ENCODE measurements around the gene FAM204A. TPM values are rescaled to one million over a fixed set of nuclear protein-coding genes. Genes with fewer than 3 reads are reported as not detected.
A peak's percentile ranks its signal among the peaks of the same experiment; 100 is the strongest.

Gene FAM204A
- total RNA-seq, 1 donor from 2014 or later = 55.3 TPM

GRCh38 chr10:118262538-118262937 is 79.6 kb downstream of the FAM204A start:
- no peak for DNase-seq (ENCODE audit: low spot score, unreplicated experiment)
- no peak for TF ChIP-seq CTCF (IDR thresholded peaks at IDR 0.05; ENCODE audit: unreplicated experiment)
- H3K4me1 Mint-ChIP-seq (ENCODE audit: low read depth) = no peaks in the 10 kb centered on the region

GRCh38 chr10:118259288-118259906 is 82.7 kb downstream of the FAM204A start:
- Mint-ChIP-seq H3K27ac (no peak overlapping the region), H3K9me3 (ENCODE audit: low read depth) (no peaks in the 10 kb centered on the region), H3K36me3 (ENCODE audit: insufficient read depth) (no peaks in the 10 kb centered on the region), H3K27me3 (peaks cover 97% of the 10 kb centered on the region), H3K4me1 (ENCODE audit: low read depth) (peaks cover 1% of the 10 kb centered on the region), H3K4me3 (ENCODE audit: low read depth) (no peak overlapping the region)
- DNase-seq (ENCODE audit: low spot score, unreplicated experiment) = peak; percentile 40
- TF ChIP-seq CTCF (IDR thresholded peaks at IDR 0.05; ENCODE audit: unreplicated experiment) = peak; percentile 83

More at GRCh38 chr10:118262538-118262937, 79.6 kb downstream of the FAM204A start:
- H3K9me3 Mint-ChIP-seq (ENCODE audit: low read depth) = no peaks in the 10 kb centered on the region
- H3K27me3 Mint-ChIP-seq = peaks cover 96% of the 10 kb centered on the region
- no peaks in the 10 kb centered on the region for H3K36me3 Mint-ChIP-seq (ENCODE audit: insufficient read depth)
- H3K4me3 Mint-ChIP-seq (ENCODE audit: low read depth) = no peak overlapping the region
- no peak overlapping the region for H3K27ac Mint-ChIP-seq

GRCh38 chr10:118258285-118258684 is 83.8 kb downstream of the FAM204A start:
- no peaks in the 10 kb centered on the region for H3K9me3 Mint-ChIP-seq (ENCODE audit: low read depth)
- no peak overlapping the region for H3K4me3 Mint-ChIP-seq (ENCODE audit: low read depth)
- DNase-seq (ENCODE audit: low spot score, unreplicated experiment) = no peak
- H3K36me3 Mint-ChIP-seq (ENCODE audit: insufficient read depth) = no peaks in the 10 kb centered on the region
- H3K27ac Mint-ChIP-seq = no peak overlapping the region
- H3K4me1 Mint-ChIP-seq (ENCODE audit: low read depth) = peaks cover 3% of the 10 kb centered on the region
- TF ChIP-seq CTCF (IDR thresholded peaks at IDR 0.05; ENCODE audit: unreplicated experiment) = no peak
- H3K27me3 Mint-ChIP-seq = peaks cover 92% of the 10 kb centered on the region

- no peak for TF ChIP-seq CTCF (IDR thresholded peaks at IDR 0.05; ENCODE audit: unreplicated experiment)
- Mint-ChIP-seq H3K4me1 (ENCODE audit: low read depth) (peaks cover 3% of the 10 kb centered on the region), H3K9me3 (ENCODE audit: low read depth) (no peaks in the 10 kb centered on the region), H3K27me3 (peaks cover 81% of the 10 kb centered on the region), H3K27ac (no peak overlapping the region), H3K36me3 (ENCODE audit: insufficient read depth) (no peaks in the 10 kb centered on the region), H3K4me3 (ENCODE audit: low read depth) (no peak overlapping the region)
- DNase-seq (ENCODE audit: low spot score, unreplicated experiment) = no peak
Measured at GRCh38 chr10:118256825-118257570, 85.1 kb downstream of the FAM204A start.

GRCh38 chr10:118256209-118256608 is 85.9 kb downstream of the FAM204A start:
- no peak for TF ChIP-seq CTCF (IDR thresholded peaks at IDR 0.05; ENCODE audit: unreplicated experiment)
- H3K27ac Mint-ChIP-seq = no peak overlapping the region
- H3K27me3 Mint-ChIP-seq = peaks cover 81% of the 10 kb centered on the region
- H3K36me3 Mint-ChIP-seq (ENCODE audit: insufficient read depth) = no peaks in the 10 kb centered on the region
- H3K9me3 Mint-ChIP-seq (ENCODE audit: low read depth) = no peaks in the 10 kb centered on the region
- no peak overlapping the region for H3K4me3 Mint-ChIP-seq (ENCODE audit: low read depth)
- H3K4me1 Mint-ChIP-seq (ENCODE audit: low read depth) = peaks cover 3% of the 10 kb centered on the region
- DNase-seq (ENCODE audit: low spot score, unreplicated experiment) = no peak

Measured in progenitor cell of endocrine pancreas (in vitro differentiated cells).